Activated CD8-positive, alpha-beta T cell treated with anti-CD3 and anti-CD28 coated beads for 36 hours (primary cell): ENCODE data around the gene SNX20. TPM values are rescaled to one million over a fixed set of nuclear protein-coding genes. Genes with fewer than 3 reads are reported as not detected.

Experiments
- ATAC-seq: fragments of 200-7000 bp; cut with Tn5 transposase; one replicate; pipeline ENCODE4 v1.10.0; 2021; ENCODE audit warnings: mild to moderate bottlenecking, moderate library complexity
- CTCF ChIA-PET: fragments of 350-600 bp; sonication (Branson Sonifier 250); formaldehyde crosslinking; loops from one replicate; lab custom pipeline; 2021; ENCODE audit warnings: antibody characterized with exemption; lab: Charles Lee
- POLR2A ChIA-PET: fragments of 350-600 bp; sonication (Branson Sonifier 250); formaldehyde crosslinking; loops from one replicate; lab custom pipeline; 2021; ENCODE audit warnings: antibody characterized with exemption; lab: Charles Lee
- DNase-seq: peaks from one replicate; pipeline ENCODE4 v3.0.0-alpha.2; 2020
- H3K27ac Mint-ChIP-seq: one replicate; pipeline ENCODE4 v1.8.0; 2021; ENCODE audit warnings: mild to moderate bottlenecking, mixed read lengths
- H3K27me3 Mint-ChIP-seq: one replicate; pipeline ENCODE4 v1.8.0; 2021; ENCODE audit warnings: mixed read lengths
- H3K36me3 Mint-ChIP-seq: one replicate; pipeline ENCODE4 v1.8.0; 2021; ENCODE audit warnings: low read depth, mixed read lengths
- H3K4me1 Mint-ChIP-seq: one replicate; pipeline ENCODE4 v1.8.0; 2021; ENCODE audit warnings: low read depth, mixed read lengths
- H3K4me3 Mint-ChIP-seq: one replicate; pipeline ENCODE4 v1.8.0; 2021; ENCODE audit warnings: mild to moderate bottlenecking, moderate library complexity, mixed read lengths
- H3K9me3 Mint-ChIP-seq: one replicate; pipeline ENCODE4 v1.8.0; 2021; ENCODE audit warnings: mixed read lengths
- intact Hi-C: fragments of 100-400 bp; cut with micrococcal nuclease; formaldehyde crosslinking; loops from one replicate; pipeline ENCODE4 v1.10.0; 2022
- total RNA-seq, 2 experiments: library from RNA; stranded (reverse); gene quantifications; one replicate each; pipeline ENCODE4 v1.2.3, GENCODE V29; 2021
- TF ChIP-seq, protein P1 (sequence below): fragments of 200-600 bp; IDR thresholded peaks from one replicate; pipeline ENCODE4 v1.8.0; 2022; ENCODE audit warnings: antibody characterized with exemption, mild to moderate bottlenecking

Gene SNX20
- total RNA-seq, 2 experiments from 2014 or later = 24.6 to 25.0 TPM

DNA sequence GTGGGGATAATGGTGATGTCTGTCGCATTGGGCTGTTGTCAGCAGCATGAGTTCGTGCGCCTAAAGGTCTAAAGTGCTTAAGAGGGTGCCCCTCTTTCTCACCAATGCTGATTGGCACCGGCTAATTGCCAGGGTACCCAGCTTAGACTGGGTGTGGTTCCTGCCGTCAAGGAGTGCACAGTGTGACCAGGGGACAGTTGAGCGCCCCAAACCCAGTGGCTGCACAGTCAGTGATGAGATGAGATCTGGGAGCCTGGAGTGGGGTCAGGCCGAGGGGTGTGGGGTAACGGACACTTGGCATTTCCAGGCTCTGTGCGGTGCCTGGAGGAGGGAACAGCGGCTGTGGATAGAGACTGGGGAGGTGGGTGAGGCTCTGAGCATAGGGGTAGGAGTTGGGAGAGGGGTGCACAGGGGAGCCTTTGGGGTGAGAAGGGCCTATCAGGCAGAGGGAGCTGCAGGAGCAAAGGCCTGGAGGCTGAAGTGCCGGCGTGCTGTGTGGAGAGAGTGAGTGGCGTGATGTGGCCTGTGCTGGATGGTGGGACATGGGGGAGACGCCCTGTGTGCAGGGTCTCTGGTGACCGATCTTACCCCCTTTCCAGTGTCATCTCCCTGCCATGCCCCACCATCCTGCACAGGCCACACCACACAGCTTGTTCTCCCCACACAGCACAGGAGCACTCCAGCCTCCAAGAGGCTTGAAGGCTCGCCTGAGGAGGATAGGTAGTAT is 58.3 kb downstream of the SNX20 start:
- no peak overlapping the region for H3K4me3 Mint-ChIP-seq
- H3K27ac Mint-ChIP-seq = no peak overlapping the region
- TF ChIP-seq, protein P1, sequence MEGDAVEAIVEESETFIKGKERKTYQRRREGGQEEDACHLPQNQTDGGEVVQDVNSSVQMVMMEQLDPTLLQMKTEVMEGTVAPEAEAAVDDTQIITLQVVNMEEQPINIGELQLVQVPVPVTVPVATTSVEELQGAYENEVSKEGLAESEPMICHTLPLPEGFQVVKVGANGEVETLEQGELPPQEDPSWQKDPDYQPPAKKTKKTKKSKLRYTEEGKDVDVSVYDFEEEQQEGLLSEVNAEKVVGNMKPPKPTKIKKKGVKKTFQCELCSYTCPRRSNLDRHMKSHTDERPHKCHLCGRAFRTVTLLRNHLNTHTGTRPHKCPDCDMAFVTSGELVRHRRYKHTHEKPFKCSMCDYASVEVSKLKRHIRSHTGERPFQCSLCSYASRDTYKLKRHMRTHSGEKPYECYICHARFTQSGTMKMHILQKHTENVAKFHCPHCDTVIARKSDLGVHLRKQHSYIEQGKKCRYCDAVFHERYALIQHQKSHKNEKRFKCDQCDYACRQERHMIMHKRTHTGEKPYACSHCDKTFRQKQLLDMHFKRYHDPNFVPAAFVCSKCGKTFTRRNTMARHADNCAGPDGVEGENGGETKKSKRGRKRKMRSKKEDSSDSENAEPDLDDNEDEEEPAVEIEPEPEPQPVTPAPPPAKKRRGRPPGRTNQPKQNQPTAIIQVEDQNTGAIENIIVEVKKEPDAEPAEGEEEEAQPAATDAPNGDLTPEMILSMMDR = no peak
- CTCF ChIA-PET = interaction anchor here (0.8 kb wide), 1 partner anchor 183 kb away, joined by 4 read pairs; no protein-coding TSS in a partner anchor
- POLR2A ChIA-PET = no interaction called here
- intact Hi-C loops = no loop called here
- peaks cover 29% of the 10 kb centered on the region for H3K4me1 Mint-ChIP-seq
- ATAC-seq (no peak), DNase-seq (no peak)
- H3K27me3 Mint-ChIP-seq = no peaks in the 10 kb centered on the region
- no peaks in the 10 kb centered on the region for H3K9me3 Mint-ChIP-seq
- no peaks in the 10 kb centered on the region for H3K36me3 Mint-ChIP-seq

DNA sequence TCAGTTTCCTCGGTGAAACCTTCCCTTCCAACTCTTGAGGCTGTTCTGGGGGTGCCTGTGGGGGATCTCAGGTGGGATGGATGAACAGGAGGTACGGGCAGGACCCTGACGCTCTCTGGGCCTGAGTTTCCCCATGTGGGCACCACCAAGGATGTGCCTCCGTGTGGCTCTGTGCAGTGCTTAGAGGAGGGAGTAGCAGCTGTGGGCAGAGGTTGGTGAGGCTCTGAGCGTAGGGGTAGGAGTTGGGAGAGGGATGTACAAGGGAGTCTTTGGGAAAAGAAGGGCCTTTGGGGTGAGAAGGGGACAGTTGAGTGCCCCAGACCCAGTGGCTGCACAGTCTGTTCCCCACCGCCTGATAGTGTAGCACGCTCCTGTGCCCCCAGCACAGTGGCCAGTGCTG is 59.1 kb downstream of the SNX20 start:
- DNase-seq (no peak), ATAC-seq (no peak)
- ChIA-PET POLR2A (interaction anchor here (0.8 kb wide), 1 partner anchor 14 kb away, joined by 3 read pairs; no protein-coding TSS in a partner anchor), CTCF (no interaction called here)
- Mint-ChIP-seq H3K27ac (no peak overlapping the region), H3K4me1 (peaks cover 27% of the 10 kb centered on the region), H3K9me3 (no peaks in the 10 kb centered on the region), H3K27me3 (no peaks in the 10 kb centered on the region), H3K36me3 (no peaks in the 10 kb centered on the region), H3K4me3 (no peak overlapping the region)
- TF ChIP-seq, protein P1 = no peak
- intact Hi-C loops = no loop called here

Other genes starting within 250 kb of the SNX20 start
- 1 to 10 TPM; 1.9 to 3.6 TPM for gene NKD1, start 132.9 kb downstream of the SNX20 start, total RNA-seq
- gene NOD2, start 12.3 kb upstream of the SNX20 start, total RNA-seq = 1 to 10 TPM; 1.1 to 1.6 TPM
- 10 to 100 TPM; 86.4 to 94.4 TPM for gene CYLD, start 60.8 kb upstream of the SNX20 start, total RNA-seq